ENCODE measurements around the gene MAPK8. TPM values are rescaled to one million over a fixed set of nuclear protein-coding genes. Genes with fewer than 3 reads are reported as not detected.

Gene MAPK8
- total RNA-seq, 1 donor from 2014 or later: 44.4 TPM

DNA sequence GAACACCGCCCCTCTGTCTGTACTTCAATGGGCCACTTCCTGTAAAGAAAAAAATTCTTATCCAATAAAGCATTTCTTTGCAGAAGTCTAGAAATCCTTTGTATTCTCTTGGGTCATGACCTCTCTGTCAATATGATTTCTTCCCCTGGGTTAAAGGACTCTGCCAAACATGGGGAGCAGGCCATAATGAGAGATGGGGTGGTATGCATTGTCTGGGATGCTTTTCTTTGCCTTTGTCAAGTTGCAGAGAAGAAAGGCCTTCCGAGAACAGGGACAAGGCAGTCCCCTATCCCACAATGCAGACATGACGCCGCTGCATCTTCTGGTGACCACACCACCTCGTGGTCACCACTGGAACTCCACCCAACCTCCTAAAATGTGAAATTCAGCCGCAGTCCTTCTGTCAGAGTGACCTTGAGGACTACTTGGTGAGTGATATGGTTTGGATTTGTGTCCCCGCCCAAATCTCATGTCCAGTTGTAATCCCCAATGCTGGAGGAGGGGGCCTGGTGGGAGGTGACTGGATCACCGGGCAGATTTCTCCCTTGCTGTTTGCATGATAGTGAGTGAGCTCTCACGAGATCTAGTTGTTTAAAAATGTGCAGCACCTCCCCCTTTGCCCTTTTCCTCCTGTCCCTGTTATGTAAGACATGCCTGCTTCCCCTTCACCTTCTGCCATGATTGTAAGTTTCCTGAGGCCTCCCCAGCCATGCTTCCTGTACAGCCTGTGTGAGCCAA is 16.8 kb upstream of the MAPK8 start:
- Histone ChIP-seq H3K4me1 (ENCODE audit: control insufficient read depth in 3 of 3, insufficient read depth in 3 of 3, low read length in 3 of 3) (peaks cover 0 to 8% (median 0%) of the 10 kb centered on the region in 3 donors), H3K36me3 (ENCODE audit: control insufficient read depth in 3 of 3, insufficient read depth in 3 of 3, low read length in 3 of 3) (no peaks in the 10 kb centered on the region), H3K9ac (ENCODE audit: low read depth in 1 of 3, low read length in 3 of 3) (no peak overlapping the region), H3K4me3 (ENCODE audit: low read length in 3 of 3) (no peak overlapping the region), H3K27me3 (ENCODE audit: control insufficient read depth in 3 of 3, insufficient read depth in 3 of 3, low read length in 3 of 3) (peaks cover 0 to 7% (median 5%) of the 10 kb centered on the region in 3 donors), H3K27ac (ENCODE audit: low read depth, low read length) (no peak overlapping the region), H3K9me3 (ENCODE audit: control insufficient read depth in 3 of 3, low read length in 3 of 3) (no peaks in the 10 kb centered on the region)

DNA sequence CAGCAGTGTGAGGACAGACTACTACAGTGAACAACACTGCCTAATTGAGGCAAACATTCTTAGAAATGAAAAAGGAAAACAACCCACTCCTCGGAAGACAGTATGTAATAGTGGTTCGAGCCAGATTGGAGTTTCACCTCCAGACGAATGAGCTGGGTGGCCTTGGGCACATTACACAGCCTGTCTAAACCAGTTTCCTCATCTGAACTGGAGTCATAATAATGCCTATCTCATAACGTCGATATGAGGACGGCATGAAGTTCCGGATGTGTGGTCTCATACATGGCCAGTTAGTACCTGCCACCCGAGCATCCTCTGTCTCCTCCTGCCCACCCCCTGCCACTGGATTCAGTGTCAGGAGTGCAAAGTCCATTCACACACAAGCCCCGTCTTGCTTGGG is 16.2 kb upstream of the MAPK8 start:
- Histone ChIP-seq H3K36me3 (ENCODE audit: control insufficient read depth in 3 of 3, insufficient read depth in 3 of 3, low read length in 3 of 3) (no peaks in the 10 kb centered on the region), H3K9ac (ENCODE audit: low read depth in 1 of 3, low read length in 3 of 3) (no peak overlapping the region), H3K27me3 (ENCODE audit: control insufficient read depth in 3 of 3, insufficient read depth in 3 of 3, low read length in 3 of 3) (peaks cover 0 to under 1% (median 0%) of the 10 kb centered on the region in 3 donors), H3K9me3 (ENCODE audit: control insufficient read depth in 3 of 3, low read length in 3 of 3) (no peaks in the 10 kb centered on the region), H3K27ac (ENCODE audit: low read depth, low read length) (no peak overlapping the region), H3K4me1 (ENCODE audit: control insufficient read depth in 3 of 3, insufficient read depth in 3 of 3, low read length in 3 of 3) (peaks cover 0 to 8% (median 0%) of the 10 kb centered on the region in 3 donors), H3K4me3 (ENCODE audit: low read length in 3 of 3) (no peak overlapping the region)

DNA sequence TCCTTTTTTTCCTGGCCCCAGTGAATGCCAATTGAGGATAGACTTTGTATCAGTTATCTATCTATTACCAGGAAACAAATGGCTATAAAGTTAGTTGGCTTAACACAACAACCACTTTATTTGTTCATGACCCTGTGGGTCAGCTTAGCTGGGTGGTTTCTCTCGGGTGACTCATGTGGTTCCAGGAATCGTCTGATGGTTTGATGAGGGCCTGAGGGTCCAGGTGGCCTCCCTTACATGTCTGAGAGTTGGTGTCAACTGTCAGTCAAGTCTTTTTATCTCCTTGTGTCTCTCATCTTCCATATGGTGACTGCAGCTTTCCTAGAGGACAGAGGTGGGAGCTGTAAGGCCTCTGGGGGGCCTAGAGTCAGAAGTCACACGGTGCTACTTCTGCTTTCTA is 15.3 kb upstream of the MAPK8 start:
- Histone ChIP-seq H3K9ac (ENCODE audit: low read depth in 1 of 3, low read length in 3 of 3) (no peak overlapping the region), H3K4me3 (ENCODE audit: low read length in 3 of 3) (no peak overlapping the region), H3K9me3 (ENCODE audit: control insufficient read depth in 3 of 3, low read length in 3 of 3) (no peaks in the 10 kb centered on the region), H3K27ac (ENCODE audit: low read depth, low read length) (no peak overlapping the region), H3K36me3 (ENCODE audit: control insufficient read depth in 3 of 3, insufficient read depth in 3 of 3, low read length in 3 of 3) (no peaks in the 10 kb centered on the region), H3K27me3 (ENCODE audit: control insufficient read depth in 3 of 3, insufficient read depth in 3 of 3, low read length in 3 of 3) (no peaks in the 10 kb centered on the region), H3K4me1 (ENCODE audit: control insufficient read depth in 3 of 3, insufficient read depth in 3 of 3, low read length in 3 of 3) (peaks cover 0 to 4% (median 0%) of the 10 kb centered on the region in 3 donors)

DNA sequence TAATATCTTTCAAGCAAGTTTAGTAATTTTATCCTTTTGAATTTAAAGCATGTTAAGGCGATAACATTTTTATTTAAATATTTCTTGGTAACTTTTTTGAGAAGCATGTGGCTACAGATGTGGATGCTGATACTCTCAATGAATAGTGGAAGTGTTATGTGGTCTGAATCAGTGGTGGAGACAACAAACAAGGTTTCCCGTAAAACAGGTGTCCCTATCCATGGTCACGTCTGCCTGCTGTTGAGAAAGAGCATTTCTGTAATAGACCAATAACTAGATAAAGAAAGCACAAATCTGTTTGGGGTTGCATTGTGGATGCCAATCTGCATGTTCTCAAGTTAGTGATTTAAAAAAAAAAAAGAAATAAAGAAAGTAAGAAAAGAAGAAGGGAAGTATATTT is 13.9 kb upstream of the MAPK8 start:
- Histone ChIP-seq H3K27ac (ENCODE audit: low read depth, low read length) (no peak overlapping the region), H3K36me3 (ENCODE audit: control insufficient read depth in 3 of 3, insufficient read depth in 3 of 3, low read length in 3 of 3) (no peaks in the 10 kb centered on the region), H3K27me3 (ENCODE audit: control insufficient read depth in 3 of 3, insufficient read depth in 3 of 3, low read length in 3 of 3) (no peaks in the 10 kb centered on the region), H3K9me3 (ENCODE audit: control insufficient read depth in 3 of 3, low read length in 3 of 3) (no peaks in the 10 kb centered on the region), H3K9ac (ENCODE audit: low read depth in 1 of 3, low read length in 3 of 3) (no peak overlapping the region), H3K4me1 (ENCODE audit: control insufficient read depth in 3 of 3, insufficient read depth in 3 of 3, low read length in 3 of 3) (peaks cover 0 to 4% (median 0%) of the 10 kb centered on the region in 3 donors), H3K4me3 (ENCODE audit: low read length in 3 of 3) (no peak overlapping the region)

GRCh38 chr10:48294431-48294830 is 12.0 kb upstream of the MAPK8 start:
- Histone ChIP-seq H3K4me3 (ENCODE audit: low read length in 3 of 3) (no peak overlapping the region), H3K27ac (ENCODE audit: low read depth, low read length) (no peak overlapping the region), H3K9me3 (ENCODE audit: control insufficient read depth in 3 of 3, low read length in 3 of 3) (no peaks in the 10 kb centered on the region), H3K9ac (ENCODE audit: low read depth in 1 of 3, low read length in 3 of 3) (no peak overlapping the region), H3K4me1 (ENCODE audit: control insufficient read depth in 3 of 3, insufficient read depth in 3 of 3, low read length in 3 of 3) (peaks cover 0 to 2% (median 0%) of the 10 kb centered on the region in 3 donors), H3K27me3 (ENCODE audit: control insufficient read depth in 3 of 3, insufficient read depth in 3 of 3, low read length in 3 of 3) (no peaks in the 10 kb centered on the region), H3K36me3 (ENCODE audit: control insufficient read depth in 3 of 3, insufficient read depth in 3 of 3, low read length in 3 of 3) (no peaks in the 10 kb centered on the region)

DNA sequence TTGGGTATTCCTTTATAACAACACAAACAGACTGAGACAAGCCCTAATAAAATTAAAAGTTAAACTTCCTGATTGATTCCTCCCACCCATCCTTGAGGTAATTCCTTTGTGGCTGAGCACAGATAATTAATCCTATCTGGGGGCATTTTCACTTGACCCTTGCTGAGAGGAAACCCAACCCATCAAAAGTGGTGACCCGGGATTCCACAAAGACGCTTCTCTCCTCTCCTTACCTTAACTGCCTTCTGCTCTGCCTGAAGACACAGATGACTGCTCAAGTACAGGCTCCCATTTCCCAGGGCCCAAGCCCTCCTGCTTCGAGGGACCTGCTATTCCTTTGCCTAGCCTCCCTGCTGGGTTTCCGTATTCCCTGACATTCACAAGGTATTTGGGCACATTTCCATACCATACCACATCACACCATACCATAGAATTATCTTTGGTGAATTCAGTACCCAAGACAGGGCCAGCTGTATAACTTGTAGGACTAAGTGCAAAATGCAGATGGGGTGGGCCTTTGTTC is 9.8 kb upstream of the MAPK8 start:
- Histone ChIP-seq H3K36me3 (ENCODE audit: control insufficient read depth in 3 of 3, insufficient read depth in 3 of 3, low read length in 3 of 3) (no peaks in the 10 kb centered on the region), H3K4me3 (ENCODE audit: low read length in 3 of 3) (no peak overlapping the region), H3K27ac (ENCODE audit: low read depth, low read length) (no peak overlapping the region), H3K4me1 (ENCODE audit: control insufficient read depth in 3 of 3, insufficient read depth in 3 of 3, low read length in 3 of 3) (no peaks in the 10 kb centered on the region), H3K9me3 (ENCODE audit: control insufficient read depth in 3 of 3, low read length in 3 of 3) (no peaks in the 10 kb centered on the region), H3K9ac (ENCODE audit: low read depth in 1 of 3, low read length in 3 of 3) (no peak overlapping the region), H3K27me3 (ENCODE audit: control insufficient read depth in 3 of 3, insufficient read depth in 3 of 3, low read length in 3 of 3) (no peaks in the 10 kb centered on the region)

GRCh38 chr10:48299066-48299465 is 7.4 kb upstream of the MAPK8 start:
- Histone ChIP-seq H3K27me3 (ENCODE audit: control insufficient read depth in 3 of 3, insufficient read depth in 3 of 3, low read length in 3 of 3) (no peaks in the 10 kb centered on the region), H3K9me3 (ENCODE audit: control insufficient read depth in 3 of 3, low read length in 3 of 3) (no peaks in the 10 kb centered on the region), H3K36me3 (ENCODE audit: control insufficient read depth in 3 of 3, insufficient read depth in 3 of 3, low read length in 3 of 3) (no peaks in the 10 kb centered on the region), H3K9ac (ENCODE audit: low read depth in 1 of 3, low read length in 3 of 3) (no peak overlapping the region), H3K4me3 (ENCODE audit: low read length in 3 of 3) (no peak overlapping the region), H3K4me1 (ENCODE audit: control insufficient read depth in 3 of 3, insufficient read depth in 3 of 3, low read length in 3 of 3) (no peaks in the 10 kb centered on the region), H3K27ac (ENCODE audit: low read depth, low read length) (no peak overlapping the region)

GRCh38 chr10:48299692-48300091 is 6.8 kb upstream of the MAPK8 start:
- no peaks in the 10 kb centered on the region for H3K9me3 ChIP-seq (ENCODE audit: control insufficient read depth in 3 of 3, low read length in 3 of 3)
- H3K4me1 ChIP-seq (ENCODE audit: control insufficient read depth in 3 of 3, insufficient read depth in 3 of 3, low read length in 3 of 3): no peaks in the 10 kb centered on the region

GRCh38 chr10:48300556-48300955 is 5.9 kb upstream of the MAPK8 start:
- Histone ChIP-seq H3K9me3 (ENCODE audit: control insufficient read depth in 3 of 3, low read length in 3 of 3) (no peaks in the 10 kb centered on the region), H3K36me3 (ENCODE audit: control insufficient read depth in 3 of 3, insufficient read depth in 3 of 3, low read length in 3 of 3) (no peaks in the 10 kb centered on the region), H3K27ac (ENCODE audit: low read depth, low read length) (no peak overlapping the region), H3K27me3 (ENCODE audit: control insufficient read depth in 3 of 3, insufficient read depth in 3 of 3, low read length in 3 of 3) (no peaks in the 10 kb centered on the region), H3K4me1 (ENCODE audit: control insufficient read depth in 3 of 3, insufficient read depth in 3 of 3, low read length in 3 of 3) (no peaks in the 10 kb centered on the region), H3K9ac (ENCODE audit: low read depth in 1 of 3, low read length in 3 of 3) (no peak overlapping the region), H3K4me3 (ENCODE audit: low read length in 3 of 3) (no peak overlapping the region)

More at GRCh38 chr10:48299692-48300091, 6.8 kb upstream of the MAPK8 start:
- H3K27ac ChIP-seq (ENCODE audit: low read depth, low read length): no peak overlapping the region
- no peak overlapping the region for H3K9ac ChIP-seq (ENCODE audit: low read depth in 1 of 3, low read length in 3 of 3)
- no peak overlapping the region for H3K4me3 ChIP-seq (ENCODE audit: low read length in 3 of 3)
- no peaks in the 10 kb centered on the region for H3K36me3 ChIP-seq (ENCODE audit: control insufficient read depth in 3 of 3, insufficient read depth in 3 of 3, low read length in 3 of 3)
- H3K27me3 ChIP-seq (ENCODE audit: control insufficient read depth in 3 of 3, insufficient read depth in 3 of 3, low read length in 3 of 3): no peaks in the 10 kb centered on the region
